ENCODE results near the gene TLE2.
"Not testable (repeated sequence)": the region's sequence is repeated elsewhere in the genome, so short reads cannot be mapped to it uniquely, and the experiment has no call there.

The TLE2 gene

GRCh38 chr19:3054972-3055740 lies 26.1 kb upstream of the TLE2 start:
- H3K9ac ChIP-seq (ENCODE audit: low read length): no peak overlapping the region
- no peaks in the 10 kb centered on the region for H3K9me3 ChIP-seq (ENCODE audit: control insufficient read depth, insufficient read depth, low read depth, low read length)
- no peak overlapping the region for H3K4me3 ChIP-seq (ENCODE audit: low read depth, low read length)
- no peak overlapping the region for H3K27ac ChIP-seq (ENCODE audit: low read depth, low read length)
- H3K4me1 ChIP-seq (ENCODE audit: control insufficient read depth, insufficient read depth, low read length): peaks cover 45% of the 10 kb centered on the region
- H3K36me3 ChIP-seq (ENCODE audit: control insufficient read depth, insufficient read depth, low read length): peaks cover 19% of the 10 kb centered on the region
- H3K27me3 ChIP-seq (ENCODE audit: control insufficient read depth, insufficient read depth, low read length): peaks cover 31% of the 10 kb centered on the region; the same call in 1 of the 2 replicates

DNA sequence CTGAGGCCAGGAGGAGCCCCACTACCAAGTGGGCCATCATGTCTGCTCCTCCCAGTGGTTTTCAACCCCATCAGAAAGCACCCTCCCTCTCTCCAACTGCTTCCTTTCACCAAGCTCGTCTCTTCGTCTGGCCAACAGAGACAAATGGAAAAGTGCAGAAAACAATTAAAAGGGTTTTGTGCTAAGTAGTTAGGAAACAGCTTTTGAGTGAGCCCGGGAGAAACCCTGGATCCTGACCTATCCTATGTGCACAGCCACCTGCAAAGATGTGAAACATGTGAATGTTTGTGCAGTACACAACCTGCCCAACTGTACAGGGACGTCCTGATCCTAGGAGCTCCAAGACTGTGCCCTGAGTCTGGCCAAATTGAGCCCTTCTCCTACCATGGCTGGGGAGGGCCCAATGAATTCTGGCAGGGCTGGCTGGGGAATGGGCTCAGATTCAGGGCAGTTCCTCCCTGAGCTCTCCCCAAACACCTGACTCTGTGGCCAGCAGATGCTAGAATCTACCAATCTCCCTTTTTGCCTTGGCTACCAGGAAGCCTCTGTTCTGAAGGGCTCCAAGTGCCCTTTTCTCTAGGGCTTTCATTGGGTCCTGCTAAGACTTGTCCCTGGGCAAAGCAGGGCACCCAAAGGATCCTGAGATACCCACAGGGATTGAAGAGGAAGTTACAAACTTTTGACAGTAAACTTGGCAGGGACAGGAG lies 25.3 kb upstream of the TLE2 start:
- Histone ChIP-seq H3K27me3 (ENCODE audit: control insufficient read depth, insufficient read depth, low read length) (peaks cover 27% of the 10 kb centered on the region; the same call in 1 of the 2 replicates), H3K36me3 (ENCODE audit: control insufficient read depth, insufficient read depth, low read length) (peaks cover 13% of the 10 kb centered on the region), H3K4me3 (ENCODE audit: low read depth, low read length) (no peak overlapping the region), H3K9ac (ENCODE audit: low read length) (no peak overlapping the region), H3K27ac (ENCODE audit: low read depth, low read length) (no peak overlapping the region), H3K9me3 (ENCODE audit: control insufficient read depth, insufficient read depth, low read depth, low read length) (no peaks in the 10 kb centered on the region), H3K4me1 (ENCODE audit: control insufficient read depth, insufficient read depth, low read length) (peaks cover 45% of the 10 kb centered on the region)

GRCh38 chr19:3053780-3054179 lies 24.7 kb upstream of the TLE2 start:
- Histone ChIP-seq H3K4me3 (ENCODE audit: low read depth, low read length) (no peak overlapping the region), H3K4me1 (ENCODE audit: control insufficient read depth, insufficient read depth, low read length) (peaks cover 44% of the 10 kb centered on the region), H3K9me3 (ENCODE audit: control insufficient read depth, insufficient read depth, low read depth, low read length) (no peaks in the 10 kb centered on the region), H3K36me3 (ENCODE audit: control insufficient read depth, insufficient read depth, low read length) (peaks cover 11% of the 10 kb centered on the region), H3K9ac (ENCODE audit: low read length) (no peak overlapping the region), H3K27me3 (ENCODE audit: control insufficient read depth, insufficient read depth, low read length) (peaks cover 32% of the 10 kb centered on the region; the same call in 1 of the 2 replicates), H3K27ac (ENCODE audit: low read depth, low read length) (no peak overlapping the region)

DNA sequence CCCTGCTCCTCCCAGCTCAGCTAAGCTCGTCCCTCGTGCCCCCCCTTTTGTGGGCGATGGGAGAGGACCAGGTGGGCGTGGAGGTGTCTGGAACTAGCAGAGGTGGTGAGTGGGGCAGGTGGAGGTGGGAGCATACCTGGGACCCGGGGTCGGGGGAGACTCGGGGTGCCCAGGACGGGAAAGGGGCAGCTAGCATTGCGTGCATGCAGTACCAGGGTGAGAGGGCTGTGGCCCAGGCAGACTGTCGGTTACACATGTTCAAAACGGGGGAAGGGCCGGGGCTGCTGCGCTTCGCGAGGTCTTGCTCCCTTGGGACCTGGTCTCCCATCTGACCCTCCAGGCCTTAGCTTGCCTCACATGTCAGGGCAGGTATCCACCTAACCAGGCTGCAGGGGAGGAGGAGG lies 24.1 kb upstream of the TLE2 start:
- Histone ChIP-seq H3K4me3 (ENCODE audit: low read depth, low read length) (no peak overlapping the region), H3K9me3 (ENCODE audit: control insufficient read depth, insufficient read depth, low read depth, low read length) (no peaks in the 10 kb centered on the region), H3K4me1 (ENCODE audit: control insufficient read depth, insufficient read depth, low read length) (peaks cover 39% of the 10 kb centered on the region), H3K27me3 (ENCODE audit: control insufficient read depth, insufficient read depth, low read length) (peaks cover 28% of the 10 kb centered on the region; the same call in 1 of the 2 replicates), H3K9ac (ENCODE audit: low read length) (no peak overlapping the region), H3K27ac (ENCODE audit: low read depth, low read length) (no peak overlapping the region), H3K36me3 (ENCODE audit: control insufficient read depth, insufficient read depth, low read length) (peaks cover 8% of the 10 kb centered on the region)

DNA sequence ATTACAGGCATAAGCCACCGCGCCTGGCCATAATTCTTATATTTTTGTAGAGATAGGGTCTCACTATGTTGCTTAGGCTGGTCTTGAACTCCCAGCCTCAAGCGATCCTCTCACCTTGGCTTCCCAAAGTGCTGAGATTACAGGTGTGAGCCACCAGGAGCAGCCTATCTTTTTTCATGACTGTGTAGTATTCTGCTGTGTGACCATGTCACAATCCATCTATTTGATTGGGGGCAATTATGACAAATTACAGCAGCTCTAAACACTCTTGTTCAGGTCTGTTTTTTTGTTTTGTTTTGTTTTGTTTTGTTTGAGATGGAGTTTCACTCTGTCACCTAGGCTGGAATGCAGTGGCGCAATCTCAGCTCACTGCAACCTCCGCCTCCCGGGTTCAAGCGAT lies 20.9 kb upstream of the TLE2 start:
- H3K27me3 ChIP-seq (ENCODE audit: control insufficient read depth, insufficient read depth, low read length): peaks cover 41% of the 10 kb centered on the region
- H3K9me3 ChIP-seq (ENCODE audit: control insufficient read depth, insufficient read depth, low read depth, low read length): not testable (repeated sequence)
- peaks cover 24% of the 10 kb centered on the region for H3K4me1 ChIP-seq (ENCODE audit: control insufficient read depth, insufficient read depth, low read length)

DNA sequence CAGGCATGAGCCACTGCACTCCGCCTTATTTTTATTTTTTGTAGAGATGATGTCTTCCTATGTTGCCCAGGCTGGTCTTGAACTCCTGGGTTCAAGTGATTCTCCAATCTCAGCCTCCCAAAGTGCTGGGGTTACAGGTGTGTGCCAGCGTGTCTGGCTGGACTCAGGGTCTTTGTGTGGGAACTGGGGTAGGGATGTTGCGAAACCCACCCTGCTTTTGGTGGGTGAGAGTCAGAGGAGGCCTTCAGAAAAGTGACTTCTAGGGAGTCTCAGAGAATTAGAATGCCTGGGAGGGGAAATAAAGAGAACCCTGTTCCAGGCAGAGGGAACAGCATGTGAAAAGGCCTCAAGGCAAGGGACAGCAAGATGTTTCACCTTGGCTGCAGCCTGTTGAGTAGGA lies 20.0 kb upstream of the TLE2 start:
- Histone ChIP-seq H3K4me1 (ENCODE audit: control insufficient read depth, insufficient read depth, low read length) (peaks cover 16% of the 10 kb centered on the region), H3K27me3 (ENCODE audit: control insufficient read depth, insufficient read depth, low read length) (peaks cover 44% of the 10 kb centered on the region), H3K4me3 (ENCODE audit: low read depth, low read length) (no peak overlapping the region), H3K9me3 (ENCODE audit: control insufficient read depth, insufficient read depth, low read depth, low read length) (no peaks in the 10 kb centered on the region), H3K36me3 (ENCODE audit: control insufficient read depth, insufficient read depth, low read length) (peaks cover 2% of the 10 kb centered on the region; the same call in 1 of the 2 replicates), H3K27ac (ENCODE audit: low read depth, low read length) (no peak overlapping the region), H3K9ac (ENCODE audit: low read length) (no peak overlapping the region)

More for the DNA sequence above, 20.9 kb upstream of the TLE2 start:
- not testable (repeated sequence) for H3K36me3 ChIP-seq (ENCODE audit: control insufficient read depth, insufficient read depth, low read length); H3K4me3 ChIP-seq (ENCODE audit: low read depth, low read length); H3K9ac ChIP-seq (ENCODE audit: low read length); H3K27ac ChIP-seq (ENCODE audit: low read depth, low read length)

- Histone ChIP-seq H3K27me3 (ENCODE audit: control insufficient read depth, insufficient read depth, low read length) (peaks cover 48% of the 10 kb centered on the region), H3K9ac (ENCODE audit: low read length) (no peak overlapping the region), H3K4me3 (ENCODE audit: low read depth, low read length) (no peak overlapping the region), H3K9me3 (ENCODE audit: control insufficient read depth, insufficient read depth, low read depth, low read length) (no peaks in the 10 kb centered on the region), H3K27ac (ENCODE audit: low read depth, low read length) (no peak overlapping the region), H3K4me1 (ENCODE audit: control insufficient read depth, insufficient read depth, low read length) (peaks cover 11% of the 10 kb centered on the region), H3K36me3 (ENCODE audit: control insufficient read depth, insufficient read depth, low read length) (peaks cover under 1% of the 10 kb centered on the region; the same call in 1 of the 2 replicates)
These were observed 19.1 kb upstream of the TLE2 start for GRCh38 chr19:3048190-3048533.

DNA sequence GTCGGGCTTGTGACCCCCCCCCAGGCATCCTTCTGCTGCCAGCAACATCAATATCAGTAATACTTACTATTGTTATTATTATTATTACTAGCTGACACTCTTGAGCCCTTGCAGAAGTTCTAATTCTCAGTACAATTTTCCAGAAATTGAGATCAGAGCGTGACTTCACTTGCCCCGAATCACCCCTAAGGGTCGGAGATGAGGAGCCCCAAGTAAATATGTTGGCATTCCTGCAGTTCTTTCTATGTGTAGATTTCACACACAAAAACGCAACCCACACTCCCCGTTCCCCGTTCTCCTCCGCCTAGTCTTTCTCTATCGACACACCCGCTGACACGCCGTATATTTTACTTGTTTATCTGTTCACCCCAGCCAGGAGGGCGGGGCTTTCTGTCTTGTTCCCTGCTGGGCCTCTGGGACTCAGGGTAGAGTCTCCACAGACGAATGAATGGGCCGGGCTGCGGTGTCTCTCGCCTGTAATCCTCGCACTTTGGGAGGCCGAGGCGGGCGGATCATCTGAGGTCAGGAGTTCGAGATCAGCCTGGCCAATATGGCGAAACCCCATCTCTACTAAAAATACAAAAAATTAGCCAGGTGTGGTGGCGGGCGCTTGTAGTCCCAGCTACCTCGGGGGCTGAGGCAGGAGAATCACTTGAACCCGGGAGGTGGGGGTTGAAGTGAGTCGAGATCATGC lies 18.6 kb upstream of the TLE2 start:
- H3K9me3 ChIP-seq (ENCODE audit: control insufficient read depth, insufficient read depth, low read depth, low read length): no peaks in the 10 kb centered on the region
- H3K4me1 ChIP-seq (ENCODE audit: control insufficient read depth, insufficient read depth, low read length): peaks cover 10% of the 10 kb centered on the region
- no peaks in the 10 kb centered on the region for H3K36me3 ChIP-seq (ENCODE audit: control insufficient read depth, insufficient read depth, low read length)
- H3K27me3 ChIP-seq (ENCODE audit: control insufficient read depth, insufficient read depth, low read length): peaks cover 53% of the 10 kb centered on the region
- H3K4me3 ChIP-seq (ENCODE audit: low read depth, low read length): peak overlapping the region; percentile 59
- no peak overlapping the region for H3K9ac ChIP-seq (ENCODE audit: low read length)
- H3K27ac ChIP-seq (ENCODE audit: low read depth, low read length): no peak overlapping the region

GRCh38 chr19:3046698-3047495 lies 17.8 kb upstream of the TLE2 start:
- Histone ChIP-seq H3K27me3 (ENCODE audit: control insufficient read depth, insufficient read depth, low read length) (peaks cover 53% of the 10 kb centered on the region), H3K4me3 (ENCODE audit: low read depth, low read length) (peak overlapping the region; percentile 59), H3K27ac (ENCODE audit: low read depth, low read length) (no peak overlapping the region), H3K9me3 (ENCODE audit: control insufficient read depth, insufficient read depth, low read depth, low read length) (no peaks in the 10 kb centered on the region), H3K9ac (ENCODE audit: low read length) (no peak overlapping the region), H3K4me1 (ENCODE audit: control insufficient read depth, insufficient read depth, low read length) (peaks cover 13% of the 10 kb centered on the region), H3K36me3 (ENCODE audit: control insufficient read depth, insufficient read depth, low read length) (no peaks in the 10 kb centered on the region)

DNA sequence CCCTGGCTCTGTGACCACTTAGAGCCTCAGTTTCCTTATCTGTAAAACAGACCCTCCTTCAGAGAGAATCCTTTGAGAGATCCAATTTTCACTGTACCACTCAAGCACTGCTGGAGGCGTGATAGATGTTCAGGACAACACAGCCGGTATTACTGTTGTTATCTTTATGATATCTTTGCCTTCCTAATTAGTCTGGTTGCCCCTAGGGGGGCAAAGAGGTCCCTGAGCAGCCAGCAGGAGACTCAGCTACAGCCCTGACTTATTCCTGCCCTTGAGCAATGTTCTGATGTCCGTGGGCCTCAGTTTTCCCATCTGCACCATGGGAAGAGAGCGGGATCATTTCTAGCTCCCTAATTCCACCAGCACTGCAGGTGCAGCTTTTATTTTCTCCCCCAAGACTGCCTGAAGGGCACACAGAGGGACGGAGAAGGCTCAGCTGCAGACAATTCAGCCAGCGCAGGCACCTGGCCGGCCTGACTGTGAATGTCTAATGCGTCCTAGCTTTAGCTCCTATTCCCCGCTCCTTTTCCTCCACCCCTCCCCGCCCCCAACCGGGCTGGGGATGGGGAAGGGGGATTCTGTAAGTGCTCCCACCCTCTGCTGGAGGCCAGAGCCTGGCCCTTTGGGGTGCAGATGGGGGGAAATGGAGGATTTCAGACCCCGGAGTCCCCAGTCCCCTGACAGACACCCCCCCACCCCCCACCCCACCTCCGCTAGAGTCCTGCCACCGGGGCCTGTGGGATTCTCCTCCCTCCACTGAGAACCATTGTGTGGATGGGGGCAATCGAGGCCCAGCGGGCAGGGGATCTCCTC lies 17.0 kb upstream of the TLE2 start:
- Histone ChIP-seq H3K27ac (ENCODE audit: low read depth, low read length) (no peak overlapping the region), H3K27me3 (ENCODE audit: control insufficient read depth, insufficient read depth, low read length) (peaks cover 61% of the 10 kb centered on the region), H3K9me3 (ENCODE audit: control insufficient read depth, insufficient read depth, low read depth, low read length) (no peaks in the 10 kb centered on the region), H3K9ac (ENCODE audit: low read length) (no peak overlapping the region), H3K36me3 (ENCODE audit: control insufficient read depth, insufficient read depth, low read length) (no peaks in the 10 kb centered on the region), H3K4me1 (ENCODE audit: control insufficient read depth, insufficient read depth, low read length) (peaks cover 13% of the 10 kb centered on the region), H3K4me3 (ENCODE audit: low read depth, low read length) (peak overlapping the region; percentile 51)
